Peyer's patch (tissue), 4 donors: ENCODE measurements around the gene MTMR3.

Experiments
- CTCF ChIP-seq, 6 experiments: fragments of 450-650 bp in 4 of 6; fragments of 200-600 bp in 2 of 6; sonication (generic) in 1 of 6; IDR thresholded peaks; one replicate each; pipeline ENCODE4 v1.5.1; 2017 to 2019; ENCODE audit warnings: antibody characterized with exemption in 6 of 6, mild to moderate bottlenecking in 3 of 6, moderate library complexity in 1 of 6
- POLR2A ChIP-seq, 2 donors: fragments of 450-650 bp; IDR thresholded peaks; one replicate each; pipeline ENCODE4 v1.5.1; 2017; ENCODE audit warnings: antibody characterized with exemption in 2 of 2, mild to moderate bottlenecking in 2 of 2, moderate library complexity in 2 of 2

- TF ChIP-seq CTCF (IDR thresholded peaks at IDR 0.05) (no peak), POLR2A (IDR thresholded peaks at IDR 0.05) (no peak)
Observed at GRCh38 chr22:29951791-29952413, 68.9 kb downstream of the MTMR3 start.
